ENCODE data around the gene ZNF562.
"Not testable (repeated sequence)": the region's sequence is repeated elsewhere in the genome, so short reads cannot be mapped to it uniquely, and the experiment has no call there.

ZNF562 gene

GRCh38 chr19:9674663-9675357, at the start of gene ZNF562:
TSS of gene ZNF562 (minus strand) at chr19:9675100. CDS start at chr19:9660744, 14,356 bp downstream.
- DNase-seq (ENCODE audit: low spot score) (peak; percentile 54), FAIRE-seq (no peak)

- DNase-seq (ENCODE audit: low spot score): no peak
Measured at GRCh38 chr19:9724157-9724556, 49.3 kb upstream of the ZNF562 start.

GRCh38 chr19:9721861-9722260, 47.0 kb upstream of the ZNF562 start:
- no peak for FAIRE-seq

More at GRCh38 chr19:9724157-9724556, 49.3 kb upstream of the ZNF562 start:
- FAIRE-seq: no peak

GRCh38 chr19:9720541-9720940, 45.6 kb upstream of the ZNF562 start:
- no peak for DNase-seq (ENCODE audit: low spot score)

More at GRCh38 chr19:9721861-9722260, 47.0 kb upstream of the ZNF562 start:
- DNase-seq (ENCODE audit: low spot score): no peak

GRCh38 chr19:9711815-9712214, 36.9 kb upstream of the ZNF562 start:
- DNase-seq (ENCODE audit: low spot score) (no peak), FAIRE-seq (no peak)

More at GRCh38 chr19:9720541-9720940, 45.6 kb upstream of the ZNF562 start:
- FAIRE-seq: no peak

GRCh38 chr19:9709305-9709704, 34.4 kb upstream of the ZNF562 start:
- no peak for DNase-seq (ENCODE audit: low spot score)

GRCh38 chr19:9705836-9706235, 30.9 kb upstream of the ZNF562 start:
- no peak for FAIRE-seq
- DNase-seq (ENCODE audit: low spot score): no peak

More at GRCh38 chr19:9709305-9709704, 34.4 kb upstream of the ZNF562 start:
- no peak for FAIRE-seq

GRCh38 chr19:9702186-9702585, 27.3 kb upstream of the ZNF562 start:
- no peak for DNase-seq (ENCODE audit: low spot score)
- FAIRE-seq: no peak

- no peak for DNase-seq (ENCODE audit: low spot score)
- FAIRE-seq: no peak
Measured at GRCh38 chr19:9700229-9700981, 25.5 kb upstream of the ZNF562 start.

- not testable (repeated sequence) for DNase-seq (ENCODE audit: low spot score)
- peak; percentile 65 for FAIRE-seq
Measured at GRCh38 chr19:9690301-9690700, 15.4 kb upstream of the ZNF562 start.

GRCh38 chr19:9679996-9680395, 5.1 kb upstream of the ZNF562 start:
- DNase-seq (ENCODE audit: low spot score); FAIRE-seq: not testable (repeated sequence)

- DNase-seq (ENCODE audit: low spot score); FAIRE-seq: not testable (repeated sequence)
Measured at GRCh38 chr19:9675358-9675901, 530 bp upstream of the ZNF562 start.

- DNase-seq (ENCODE audit: low spot score) (no peak), FAIRE-seq (no peak)
Measured at GRCh38 chr19:9673912-9674662, 813 bp downstream of the ZNF562 start.

- FAIRE-seq: no peak
- DNase-seq (ENCODE audit: low spot score): no peak
Measured at GRCh38 chr19:9672893-9673292, 2.0 kb downstream of the ZNF562 start.

GRCh38 chr19:9671655-9672054, 3.2 kb downstream of the ZNF562 start:
- FAIRE-seq: no peak
- no peak for DNase-seq (ENCODE audit: low spot score)

GRCh38 chr19:9668544-9668943, 6.4 kb downstream of the ZNF562 start:
- no peak for FAIRE-seq
- no peak for DNase-seq (ENCODE audit: low spot score)

- DNase-seq (ENCODE audit: low spot score): no peak
- FAIRE-seq: no peak
Measured at GRCh38 chr19:9667898-9668297, 7.0 kb downstream of the ZNF562 start.

GRCh38 chr19:9658769-9659168, 16.1 kb downstream of the ZNF562 start:
- DNase-seq (ENCODE audit: low spot score) (no peak), FAIRE-seq (no peak)

- not testable (repeated sequence) for DNase-seq (ENCODE audit: low spot score); FAIRE-seq
Measured at GRCh38 chr19:9653066-9653555, 21.8 kb downstream of the ZNF562 start.

GRCh38 chr19:9651464-9651863, 23.4 kb downstream of the ZNF562 start:
- not testable (repeated sequence) for DNase-seq (ENCODE audit: low spot score); FAIRE-seq

GRCh38 chr19:9650345-9650744, 24.6 kb downstream of the ZNF562 start:
- DNase-seq (ENCODE audit: low spot score): no peak
- FAIRE-seq: no peak
